AG04450 (cell line): ENCODE results near the gene PRKAA1. TPM values are rescaled to one million over a fixed set of nuclear protein-coding genes. Genes with fewer than 3 reads are reported as not detected.
A peak's percentile ranks its signal among the peaks of the same experiment; 100 is the strongest.

Source experiments
- CTCF ChIA-PET: fragments of 300-600, 350-600 bp; formaldehyde crosslinking; extraction: SDS; loops from one replicate; lab custom pipeline; 2022; ENCODE audit warnings: antibody characterized with exemption, inconsistent platforms; lab: Charles Lee
- POLR2A ChIA-PET: fragments of 350-600 bp; formaldehyde crosslinking; extraction: SDS; loops from one replicate; lab custom pipeline; 2021; ENCODE audit warnings: antibody characterized with exemption, inconsistent platforms; lab: Yijun Ruan, JAX
- DNase-seq: peaks from one replicate; pipeline ENCODE4 v3.0.0-alpha.2; 2011; ENCODE audit warnings: low read depth, low spot score
- H3K27ac ChIP-seq: one replicate; pipeline ENCODE4 v1.5.1; 2012; ENCODE audit warnings: low read depth, low read length, control low read depth
- H3K27me3 ChIP-seq: one replicate; pipeline ENCODE4 v1.6.0; 2012; ENCODE audit warnings: low read length; ENCODE audit not compliant: control insufficient read depth, insufficient read depth
- H3K4me3 ChIP-seq: 2 replicates; pipeline ENCODE4 v1.5.1; 2011; ENCODE audit warnings: mild to moderate bottlenecking, low read depth, low read length, control low read depth
- H3K9me3 ChIP-seq: 2 replicates; pipeline ENCODE4 v1.5.1; 2012; ENCODE audit warnings: low read length; ENCODE audit not compliant: control insufficient read depth, insufficient read depth
- polyA plus RNA-seq: library from polyadenylated mRNA; depleted of rRNA; stranded (reverse); fragments of >200 nt; gene quantifications from 2 replicates; pipeline ENCODE4 v1.2.3, GENCODE V29; 2011
- TF ChIP-seq, protein P1 (sequence below): IDR thresholded peaks from 2 replicates; pipeline ENCODE4 v1.5.1; 2011; ENCODE audit warnings: low read depth, low read length, control low read depth, inconsistent platforms

PRKAA1 gene
- polyA plus RNA-seq, 1 experiment: 107 TPM

DNA sequence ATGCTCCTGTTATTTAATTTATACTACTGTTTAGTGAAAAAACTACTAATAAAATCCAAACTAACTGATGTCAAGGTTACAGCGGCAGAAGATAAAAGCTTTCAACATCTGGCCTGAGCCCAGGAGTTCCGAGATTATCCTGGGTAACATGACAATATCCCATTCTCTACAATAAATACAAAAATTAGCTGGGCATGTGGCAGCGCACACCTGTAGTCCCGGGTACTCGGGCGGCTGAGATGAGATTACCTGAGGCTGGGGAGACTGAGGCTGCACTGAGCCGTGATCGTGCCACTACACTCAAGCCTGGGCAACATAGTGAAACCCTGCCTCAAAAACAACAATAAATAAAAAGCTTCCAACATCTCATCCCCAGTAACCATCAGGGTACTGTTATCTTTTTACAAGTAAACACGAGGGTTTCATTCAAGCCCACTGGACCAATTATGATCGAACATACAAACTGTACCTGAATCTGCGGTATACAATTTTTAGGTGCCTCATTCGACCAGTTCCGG, 35.6 kb upstream of the PRKAA1 start:
- CTCF ChIA-PET: interaction anchor here (1.0 to 1.6 kb wide), 2 partner anchors 35 kb away, joined by 5 read pairs; partner anchors contain the start of gene PRKAA1
- H3K4me3 ChIP-seq: peak overlapping the region; percentile 98
- H3K27me3 ChIP-seq: no peaks in the 10 kb centered on the region
- TF ChIP-seq, protein P1, sequence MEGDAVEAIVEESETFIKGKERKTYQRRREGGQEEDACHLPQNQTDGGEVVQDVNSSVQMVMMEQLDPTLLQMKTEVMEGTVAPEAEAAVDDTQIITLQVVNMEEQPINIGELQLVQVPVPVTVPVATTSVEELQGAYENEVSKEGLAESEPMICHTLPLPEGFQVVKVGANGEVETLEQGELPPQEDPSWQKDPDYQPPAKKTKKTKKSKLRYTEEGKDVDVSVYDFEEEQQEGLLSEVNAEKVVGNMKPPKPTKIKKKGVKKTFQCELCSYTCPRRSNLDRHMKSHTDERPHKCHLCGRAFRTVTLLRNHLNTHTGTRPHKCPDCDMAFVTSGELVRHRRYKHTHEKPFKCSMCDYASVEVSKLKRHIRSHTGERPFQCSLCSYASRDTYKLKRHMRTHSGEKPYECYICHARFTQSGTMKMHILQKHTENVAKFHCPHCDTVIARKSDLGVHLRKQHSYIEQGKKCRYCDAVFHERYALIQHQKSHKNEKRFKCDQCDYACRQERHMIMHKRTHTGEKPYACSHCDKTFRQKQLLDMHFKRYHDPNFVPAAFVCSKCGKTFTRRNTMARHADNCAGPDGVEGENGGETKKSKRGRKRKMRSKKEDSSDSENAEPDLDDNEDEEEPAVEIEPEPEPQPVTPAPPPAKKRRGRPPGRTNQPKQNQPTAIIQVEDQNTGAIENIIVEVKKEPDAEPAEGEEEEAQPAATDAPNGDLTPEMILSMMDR: no peak
- POLR2A ChIA-PET: interaction anchor here (1.5 kb wide), 1 partner anchor 10 kb away, joined by 5 read pairs; no protein-coding TSS in a partner anchor
- no peaks in the 10 kb centered on the region; the same call in 1 of the 2 replicates for H3K9me3 ChIP-seq
- DNase-seq: no peak
- no peak overlapping the region for H3K27ac ChIP-seq

DNA sequence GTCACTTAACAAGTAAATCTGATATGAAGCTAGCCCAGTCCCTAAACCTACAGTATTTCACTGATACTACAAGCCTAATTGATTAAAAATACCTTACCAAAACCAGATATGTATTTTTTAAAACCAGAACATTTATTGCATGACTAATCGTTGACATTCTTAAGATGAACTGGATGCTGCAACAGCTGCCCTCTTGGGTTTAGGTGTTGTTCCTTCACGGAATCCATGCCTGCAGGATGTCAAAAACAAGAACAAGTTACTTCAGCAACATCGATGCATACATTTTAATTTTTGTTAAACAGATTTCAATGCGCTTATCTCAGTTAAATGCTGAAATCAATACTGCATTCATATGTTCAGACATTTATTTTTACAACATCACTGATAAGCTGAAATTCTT, 34.2 kb upstream of the PRKAA1 start:
- ChIA-PET POLR2A (interaction anchor here (1.5 to 1.9 kb wide), 2 partner anchors 8 to 10 kb away, joined by 4 to 5 read pairs; no protein-coding TSS in a partner anchor), CTCF (interaction anchor here (1.6 kb wide), 1 partner anchor 34 kb away, joined by 5 read pairs; the partner anchor contains the start of gene PRKAA1)
- Histone ChIP-seq H3K27me3 (no peaks in the 10 kb centered on the region), H3K9me3 (no peaks in the 10 kb centered on the region; the same call in 1 of the 2 replicates), H3K27ac (no peak overlapping the region), H3K4me3 (peak overlapping the region; percentile 98; the same call in 1 of the 2 replicates)
- TF ChIP-seq, protein P1: no peak
- no peak for DNase-seq

DNA sequence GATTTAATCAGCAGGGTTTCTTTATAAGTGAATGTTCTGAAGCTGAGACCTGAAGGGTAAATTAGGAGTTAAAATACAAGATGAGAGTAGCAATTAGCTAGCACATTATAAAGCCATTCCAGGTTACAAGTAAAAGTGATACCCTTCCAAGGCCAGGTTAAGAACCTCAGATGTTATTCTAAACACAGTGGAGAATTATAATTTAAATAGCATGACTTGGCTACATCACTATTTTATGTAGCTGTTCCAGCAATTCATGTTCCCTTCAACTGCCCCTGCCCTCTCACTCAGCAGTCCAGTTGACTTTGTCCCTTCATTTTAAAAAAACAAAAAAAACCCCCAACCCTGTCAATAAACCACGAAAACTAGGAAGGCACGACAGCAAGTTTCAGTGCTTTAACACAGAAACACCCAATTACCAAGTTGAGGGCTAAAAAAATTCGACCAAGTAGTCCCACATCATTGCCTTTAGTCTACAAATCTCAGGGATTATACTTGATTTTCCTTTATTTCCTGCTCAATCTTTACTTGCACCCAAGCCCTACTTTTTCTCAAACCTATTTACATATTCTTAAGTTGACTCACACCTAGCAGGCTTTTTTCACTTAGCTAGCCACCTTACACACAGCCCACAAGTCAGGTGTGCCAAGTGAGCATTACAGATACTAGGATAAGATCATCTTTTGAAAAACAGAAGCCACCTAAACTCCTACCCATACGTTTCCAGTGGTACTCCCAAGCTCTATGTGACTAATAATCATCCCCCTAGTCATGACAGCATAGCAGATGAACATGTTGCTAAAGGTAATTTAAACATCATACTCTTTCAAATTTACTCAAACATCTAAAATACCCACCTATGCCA, 33.4 kb upstream of the PRKAA1 start:
- Histone ChIP-seq H3K9me3 (no peaks in the 10 kb centered on the region; the same call in 1 of the 2 replicates), H3K27me3 (no peaks in the 10 kb centered on the region), H3K4me3 (no peak overlapping the region), H3K27ac (no peak overlapping the region)
- TF ChIP-seq, protein P1: no peak
- CTCF ChIA-PET: interaction anchor here (0.6 kb wide), 1 partner anchor 33 kb away, joined by 7 read pairs; no protein-coding TSS in a partner anchor
- DNase-seq: no peak
- POLR2A ChIA-PET: interaction anchor here (0.6 to 1.9 kb wide), 2 partner anchors 9 to 33 kb away, joined by 3 to 4 read pairs; no protein-coding TSS in a partner anchor

DNA sequence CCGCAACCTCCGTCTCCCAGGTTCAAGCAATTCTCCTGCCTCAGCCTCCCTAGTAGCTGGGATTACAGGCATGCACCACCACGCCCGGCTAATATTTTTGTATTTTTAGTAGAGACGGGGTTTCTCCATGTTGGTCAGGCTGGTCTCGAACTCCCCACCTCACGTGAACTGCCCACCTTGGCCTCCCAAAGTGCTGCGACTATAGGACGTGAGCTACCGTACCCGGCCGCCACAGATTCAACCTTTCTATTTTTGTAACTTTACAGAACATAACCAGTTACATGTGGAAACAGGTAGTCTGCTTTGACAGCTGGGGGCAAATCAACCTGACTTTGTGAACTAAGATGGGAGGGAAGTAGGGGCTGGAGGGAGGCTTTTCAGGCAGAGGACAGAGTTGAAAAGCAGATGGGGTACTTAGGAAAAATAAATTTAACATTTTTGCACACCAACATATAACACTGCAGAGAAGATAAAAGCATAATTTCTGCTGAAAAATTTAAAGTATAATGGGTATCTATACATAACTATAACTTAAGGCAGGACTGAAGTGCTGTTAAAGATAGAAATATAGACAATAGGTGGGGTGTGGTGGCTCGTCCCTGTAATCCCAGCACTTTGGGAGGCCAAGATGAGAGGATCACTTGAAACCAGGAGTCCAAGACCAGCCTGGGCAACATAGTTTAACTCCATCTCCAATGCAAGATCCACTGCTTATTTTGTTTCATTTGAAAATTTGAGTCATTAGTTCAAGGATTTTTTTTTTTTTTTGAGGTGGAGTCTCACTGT, 31.8 kb upstream of the PRKAA1 start:
- H3K4me3 ChIP-seq: no peak overlapping the region
- ChIA-PET CTCF (no interaction called here), POLR2A (interaction anchor here (0.7 to 1.1 kb wide), 2 partner anchors 31 to 1710 kb away, joined by 3 read pairs; no protein-coding TSS in a partner anchor)
- DNase-seq: no peak
- no peaks in the 10 kb centered on the region for H3K9me3 ChIP-seq
- H3K27me3 ChIP-seq: no peaks in the 10 kb centered on the region
- TF ChIP-seq, protein P1: no peak
- H3K27ac ChIP-seq: no peak overlapping the region
